Thyroid gland (tissue), 4 donors: Measurements from ENCODE around the gene DNAI1. TPM values are rescaled to one million over a fixed set of nuclear protein-coding genes. Genes with fewer than 3 reads are reported as not detected.

Experiments used
- DNase-seq, 2 donors: peaks; one replicate each; pipeline ENCODE4 v3.0.0-alpha.2; 2019
- H3K27ac ChIP-seq, 3 donors: fragments of 200-600 bp; sonication (generic); 1 replicate in 2 of 3; 2 replicates in 1 of 3; pipeline ENCODE4 v1.5.1; 2016 to 2019; ENCODE audit warnings: mild to moderate bottlenecking in 1 of 3, moderate library complexity in 1 of 3
- H3K27me3 ChIP-seq: fragments of 200-600 bp; sonication (generic); one replicate; pipeline ENCODE4 v1.5.1; 2019
- H3K36me3 ChIP-seq, 2 donors: fragments of 200-600 bp; sonication (generic); one replicate each; pipeline ENCODE4 v1.5.1; 2016 to 2019
- H3K4me1 ChIP-seq, 2 donors: fragments of 200-600 bp; sonication (generic); one replicate each; pipeline ENCODE4 v1.5.1; 2017 to 2019
- H3K4me3 ChIP-seq, 3 donors: fragments of 200-600 bp; sonication (generic); replicated peaks in 1 of 3; 1 replicate in 2 of 3; 2 replicates in 1 of 3; pipeline ENCODE4 v1.5.1; 2016; ENCODE audit warnings: mild to moderate bottlenecking in 1 of 3
- H3K9me3 ChIP-seq: fragments of 200-600 bp; sonication (generic); one replicate; pipeline ENCODE4 v1.5.1; 2017
- POLR2A ChIP-seq, 2 donors: fragments of 450-650 bp; IDR thresholded peaks; one replicate each; pipeline ENCODE4 v1.6.1; 2017; ENCODE audit warnings: antibody characterized with exemption in 2 of 2, mild to moderate bottlenecking in 2 of 2, moderate library complexity in 1 of 2
- WGBS, 2 donors: methylation state at CpG; one replicate each; pipeline ENCODE4 v1.1.5; 2017; 5-methylcytosine and 5-hydroxymethylcytosine counted together
- intact Hi-C: fragments of 100-400 bp; cut with DNase I; formaldehyde crosslinking; loops from one replicate; pipeline ENCODE4 v1.15.1; 2023
- total RNA-seq, 4 donors: library from RNA; depleted of rRNA; stranded (reverse); fragments of >200 nt; gene quantifications; one replicate each; pipeline ENCODE4 v1.2.3, GENCODE V29; 2016
- TF ChIP-seq, protein P1 (sequence below), 6 experiments: fragments of 200-600 bp in 3 of 6; fragments of 450-650 bp in 3 of 6; sonication (generic) in 3 of 6; IDR thresholded peaks; one replicate each; pipeline ENCODE4 v1.5.1; 2016 to 2019; ENCODE audit warnings: antibody characterized with exemption in 6 of 6, mild to moderate bottlenecking in 2 of 6, inconsistent platforms in 1 of 6, moderate library complexity in 1 of 6

DNAI1 gene
- total RNA-seq, 4 donors from 2014 or later, result 0.81 to 0.89 TPM; not detected in 2

DNA sequence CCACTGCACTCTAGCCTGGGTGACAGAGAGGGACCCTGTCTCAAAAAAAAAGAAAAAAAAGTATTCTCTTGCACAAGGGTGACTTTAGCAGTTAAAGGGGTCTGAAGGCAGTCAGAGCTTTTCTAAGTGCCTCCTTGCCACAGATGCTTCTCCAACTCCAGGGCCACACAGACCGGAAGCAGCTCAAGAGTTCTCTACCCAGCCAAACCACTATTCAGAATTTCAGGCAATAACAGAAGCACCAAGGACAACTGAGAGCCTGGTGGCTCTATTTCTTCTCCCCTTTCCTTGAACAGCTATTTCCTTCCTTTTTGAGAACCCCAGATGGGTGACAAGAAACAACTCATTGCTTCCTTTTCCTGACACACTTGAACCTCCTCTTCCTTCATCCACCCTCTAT, 2.5 kb upstream of the DNAI1 start:
- 80 to 89% methylated on average over 1 of the region's 1 CpG for WGBS, 2 donors
- no peak for TF ChIP-seq POLR2A (IDR thresholded peaks at IDR 0.05)
- TF ChIP-seq, protein P1, sequence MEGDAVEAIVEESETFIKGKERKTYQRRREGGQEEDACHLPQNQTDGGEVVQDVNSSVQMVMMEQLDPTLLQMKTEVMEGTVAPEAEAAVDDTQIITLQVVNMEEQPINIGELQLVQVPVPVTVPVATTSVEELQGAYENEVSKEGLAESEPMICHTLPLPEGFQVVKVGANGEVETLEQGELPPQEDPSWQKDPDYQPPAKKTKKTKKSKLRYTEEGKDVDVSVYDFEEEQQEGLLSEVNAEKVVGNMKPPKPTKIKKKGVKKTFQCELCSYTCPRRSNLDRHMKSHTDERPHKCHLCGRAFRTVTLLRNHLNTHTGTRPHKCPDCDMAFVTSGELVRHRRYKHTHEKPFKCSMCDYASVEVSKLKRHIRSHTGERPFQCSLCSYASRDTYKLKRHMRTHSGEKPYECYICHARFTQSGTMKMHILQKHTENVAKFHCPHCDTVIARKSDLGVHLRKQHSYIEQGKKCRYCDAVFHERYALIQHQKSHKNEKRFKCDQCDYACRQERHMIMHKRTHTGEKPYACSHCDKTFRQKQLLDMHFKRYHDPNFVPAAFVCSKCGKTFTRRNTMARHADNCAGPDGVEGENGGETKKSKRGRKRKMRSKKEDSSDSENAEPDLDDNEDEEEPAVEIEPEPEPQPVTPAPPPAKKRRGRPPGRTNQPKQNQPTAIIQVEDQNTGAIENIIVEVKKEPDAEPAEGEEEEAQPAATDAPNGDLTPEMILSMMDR (IDR thresholded peaks at IDR 0.05), result no peak
- H3K4me3 ChIP-seq, result no peak overlapping the region
- H3K9me3 ChIP-seq, result no peaks in the 10 kb centered on the region
- peaks cover 23 to 46% of the 10 kb centered on the region in 2 donors for H3K4me1 ChIP-seq
- no peaks in the 10 kb centered on the region for H3K27me3 ChIP-seq
- peak overlapping the region in 2 of 3 donors; percentile 27 to 48 for H3K27ac ChIP-seq
- intact Hi-C loops, result loop anchor here (5.0 kb wide), 1 partner anchor 79 kb away; the partner anchor contains the start of gene MYORG
- DNase-seq, result no peak
- H3K36me3 ChIP-seq, result no peaks in the 10 kb centered on the region

DNA sequence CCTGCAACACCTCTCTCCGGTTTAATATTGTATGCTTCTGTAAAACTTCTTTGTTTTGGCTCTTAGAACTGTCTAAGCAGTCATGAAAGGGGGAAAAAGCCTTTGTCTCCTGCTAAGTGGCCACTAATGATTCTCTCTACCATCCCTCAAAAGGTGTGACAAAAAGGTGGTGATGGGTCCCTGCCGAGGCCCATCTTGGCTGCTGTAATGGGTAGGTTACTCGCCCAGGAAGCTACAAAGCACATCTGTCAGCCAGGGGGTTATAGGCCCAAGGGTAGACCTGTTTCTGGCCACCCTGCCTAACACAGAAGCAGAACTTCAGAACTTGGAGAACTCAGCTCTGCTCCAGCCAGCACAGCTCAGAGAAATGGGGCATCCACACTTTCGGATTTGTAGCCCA, 1.9 kb upstream of the DNAI1 start:
- Histone ChIP-seq H3K27ac (peak overlapping the region in 2 of 3 donors; percentile 27 to 48), H3K4me1 (peaks cover 23 to 44% of the 10 kb centered on the region in 2 donors), H3K27me3 (no peaks in the 10 kb centered on the region), H3K36me3 (no peaks in the 10 kb centered on the region), H3K4me3 (peak overlapping the region in 1 of 3 donors; percentile 80), H3K9me3 (no peaks in the 10 kb centered on the region)
- TF ChIP-seq POLR2A (IDR thresholded peaks at IDR 0.05), result no peak
- TF ChIP-seq, protein P1 (IDR thresholded peaks at IDR 0.05), result no peak
- 70 to 75% methylated on average over 4 of the region's 4 CpGs for WGBS, 2 donors
- no peak for DNase-seq
- intact Hi-C loops, result loop anchor here (5.0 kb wide), 1 partner anchor 79 kb away; the partner anchor contains the start of gene MYORG

DNA sequence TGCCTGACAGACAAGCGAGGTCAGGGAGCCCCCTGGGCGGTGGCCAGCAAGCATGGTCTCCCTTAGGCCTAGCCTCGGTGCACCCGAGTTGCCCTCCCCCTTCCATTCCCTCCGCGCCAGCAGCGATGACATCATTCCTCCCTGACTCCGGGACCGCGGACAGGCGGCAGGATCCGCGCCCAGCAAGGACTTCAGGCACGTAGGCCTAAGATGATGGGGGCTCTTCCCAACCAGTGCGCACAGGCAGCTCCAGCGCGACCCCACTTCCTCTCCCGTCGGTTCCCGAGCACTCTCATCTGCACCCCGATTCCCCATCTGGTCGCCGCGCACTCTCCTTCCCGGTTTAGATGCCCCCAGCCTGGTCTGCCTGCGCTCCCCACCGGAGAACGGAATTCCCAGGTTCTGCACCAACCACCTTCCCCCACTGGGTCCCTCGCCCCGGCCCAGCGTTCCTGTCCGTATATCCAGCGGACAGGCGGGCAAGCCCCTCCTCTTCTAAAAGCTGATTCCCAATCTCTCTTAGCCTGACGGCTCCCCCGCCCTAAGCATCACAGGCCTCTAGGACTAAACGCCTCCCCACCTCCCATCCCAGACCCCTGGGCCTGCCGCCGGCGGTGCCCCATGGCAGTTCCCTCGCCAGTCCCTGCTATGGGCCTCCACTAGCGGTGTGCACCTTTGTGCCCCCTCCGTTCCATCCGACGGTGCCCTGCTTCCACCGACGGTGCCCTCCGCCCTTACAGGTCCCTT, 1.2 kb upstream of the DNAI1 start:
- peak; percentile 57 for DNase-seq
- Histone ChIP-seq H3K36me3 (no peaks in the 10 kb centered on the region), H3K4me1 (peaks cover 20 to 37% of the 10 kb centered on the region in 2 donors), H3K4me3 (peak overlapping the region; percentile 29 to 80 (median 44)), H3K27me3 (no peaks in the 10 kb centered on the region), H3K9me3 (no peaks in the 10 kb centered on the region), H3K27ac (peak overlapping the region in 2 of 3 donors; percentile 27 to 48)
- intact Hi-C loops, result loop anchor here (5.0 kb wide), 1 partner anchor 80 kb away; the partner anchor contains the start of gene MYORG
- TF ChIP-seq, protein P1 (IDR thresholded peaks at IDR 0.05), result no peak
- peak in 1 of 2 donors; percentile 38 for TF ChIP-seq POLR2A (IDR thresholded peaks at IDR 0.05)
- 9 to 13% methylated on average over 42 to 44 of the region's 48 CpGs for WGBS, 2 donors

DNA sequence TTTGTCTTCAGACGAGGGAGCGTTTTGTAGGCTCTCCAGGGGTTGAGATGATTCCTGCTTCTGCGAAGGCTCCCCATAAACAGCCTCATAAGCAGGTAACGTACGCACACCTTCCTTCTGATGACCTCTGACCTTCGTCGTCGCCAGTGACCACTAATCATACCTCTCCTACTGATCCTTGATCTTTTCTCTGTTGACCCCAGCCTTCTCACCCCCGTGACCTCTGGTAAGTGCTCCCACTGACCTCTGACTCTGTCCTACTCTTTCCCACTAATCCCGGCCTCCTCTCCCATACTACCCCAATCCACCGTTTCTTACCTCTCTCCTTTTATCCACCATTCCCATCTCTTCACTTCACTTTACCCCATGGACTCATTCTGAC, 345 bp downstream of the DNAI1 start:
- 15 to 16% methylated on average over 11 of the region's 11 CpGs for WGBS, 2 donors
- Histone ChIP-seq H3K27me3 (no peaks in the 10 kb centered on the region), H3K9me3 (no peaks in the 10 kb centered on the region), H3K4me1 (peaks cover 14 to 29% of the 10 kb centered on the region in 2 donors), H3K4me3 (no peak overlapping the region), H3K36me3 (no peaks in the 10 kb centered on the region), H3K27ac (no peak overlapping the region)
- intact Hi-C loops, result loop anchor here (5.0 kb wide), 1 partner anchor 82 kb away; the partner anchor contains the start of gene MYORG
- TF ChIP-seq POLR2A (IDR thresholded peaks at IDR 0.05), result no peak
- TF ChIP-seq, protein P1 (IDR thresholded peaks at IDR 0.05), result no peak
- no peak for DNase-seq

DNA sequence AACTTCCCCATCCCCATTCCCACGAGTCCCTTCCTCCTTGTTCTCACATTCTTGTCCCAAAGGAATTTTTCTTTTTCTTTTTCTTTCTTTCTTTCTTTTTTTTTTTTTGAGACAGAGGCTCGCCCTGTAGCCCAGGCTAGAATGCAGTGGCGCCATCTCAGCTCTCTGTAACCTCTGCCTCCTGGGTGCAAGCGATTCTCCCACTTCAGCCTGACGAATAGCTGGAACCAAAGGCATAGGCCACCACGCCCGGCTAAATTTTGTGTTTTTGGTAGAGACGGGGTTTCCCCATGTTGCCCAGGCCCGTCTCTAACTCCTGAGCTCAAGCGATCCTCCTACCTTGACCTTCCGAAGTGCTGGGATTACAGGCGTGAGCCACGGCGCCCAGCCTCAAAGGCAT, 751 bp downstream of the DNAI1 start:
- Histone ChIP-seq H3K9me3 (no peaks in the 10 kb centered on the region), H3K27me3 (no peaks in the 10 kb centered on the region), H3K27ac (no peak overlapping the region), H3K36me3 (no peaks in the 10 kb centered on the region), H3K4me1 (peaks cover 14 to 26% of the 10 kb centered on the region in 2 donors), H3K4me3 (no peak overlapping the region)
- intact Hi-C loops, result loop anchor here (5.0 kb wide), 1 partner anchor 82 kb away; the partner anchor contains the start of gene MYORG
- DNase-seq, result peak in 1 of 2 donors; percentile 4
- 77 to 83% methylated on average over 14 of the region's 14 CpGs for WGBS, 2 donors
- TF ChIP-seq POLR2A (IDR thresholded peaks at IDR 0.05), result no peak
- TF ChIP-seq, protein P1 (IDR thresholded peaks at IDR 0.05), result no peak
